GM21515 (cell line): ENCODE measurements around the gene GRIN1.

ENCODE experiments used
- ATAC-seq: cut with Tn5 transposase; IDR thresholded peaks from one replicate; pipeline ENCODE4 v1.9.1; 2021; ENCODE audit not compliant: unreplicated experiment

The GRIN1 gene

DNA sequence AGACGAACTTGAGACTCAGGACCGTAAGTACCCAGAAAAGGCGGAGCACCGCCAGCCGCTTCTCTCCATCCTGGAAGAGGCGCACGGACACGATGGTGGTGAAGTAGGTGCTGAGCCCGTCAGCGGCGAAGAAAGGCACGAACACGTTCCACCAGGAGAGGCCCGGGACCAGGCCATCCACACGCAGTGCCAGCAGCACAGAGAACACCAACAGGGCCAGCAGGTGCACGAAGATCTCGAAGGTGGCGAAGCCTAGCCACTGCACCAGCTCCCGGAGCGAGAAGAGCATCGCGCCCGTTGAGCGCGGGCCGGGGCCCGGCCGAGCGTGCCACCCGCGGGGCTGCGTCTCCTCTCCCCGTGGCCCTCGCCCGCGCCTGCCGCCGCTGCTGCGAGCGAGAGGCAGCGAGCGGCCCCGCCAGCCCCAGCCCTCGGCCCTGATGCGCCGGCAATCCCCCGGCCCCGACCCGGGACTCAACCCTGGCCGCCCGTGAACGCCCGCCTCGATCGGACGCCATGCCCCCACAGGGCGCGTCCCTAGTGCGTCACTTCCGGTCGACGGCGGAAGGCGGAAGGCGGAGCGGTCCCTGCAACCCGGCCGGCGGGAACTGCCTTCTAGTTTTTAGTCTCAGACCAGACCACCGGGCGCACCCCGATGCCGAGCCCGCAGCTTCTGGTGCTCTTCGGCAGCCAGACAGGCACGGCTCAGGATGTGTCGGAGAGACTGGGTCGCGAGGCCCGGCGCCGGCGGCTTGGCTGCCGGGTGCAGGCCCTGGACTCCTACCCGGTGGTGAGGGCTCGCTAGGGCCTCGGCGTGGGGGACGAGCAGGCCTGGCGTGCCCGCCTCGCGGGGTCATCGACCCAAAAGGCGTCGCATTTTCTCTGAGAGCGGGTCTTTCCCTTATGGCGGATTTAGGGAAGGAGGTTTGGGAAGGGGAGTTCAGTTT lies 66.4 kb downstream of the GRIN1 start, which contains the start of the genes NDOR1 and TMEM203:
NDOR1 (plus strand) TSS at position 575 of the 944 bp plus-strand sequence; CDS start at position 653, 78 bp downstream.
TMEM203 (minus strand) TSS at position 523 of the 944 bp plus-strand sequence; CDS start at position 289, 234 bp downstream.
- peak; percentile 35 for ATAC-seq

DNA sequence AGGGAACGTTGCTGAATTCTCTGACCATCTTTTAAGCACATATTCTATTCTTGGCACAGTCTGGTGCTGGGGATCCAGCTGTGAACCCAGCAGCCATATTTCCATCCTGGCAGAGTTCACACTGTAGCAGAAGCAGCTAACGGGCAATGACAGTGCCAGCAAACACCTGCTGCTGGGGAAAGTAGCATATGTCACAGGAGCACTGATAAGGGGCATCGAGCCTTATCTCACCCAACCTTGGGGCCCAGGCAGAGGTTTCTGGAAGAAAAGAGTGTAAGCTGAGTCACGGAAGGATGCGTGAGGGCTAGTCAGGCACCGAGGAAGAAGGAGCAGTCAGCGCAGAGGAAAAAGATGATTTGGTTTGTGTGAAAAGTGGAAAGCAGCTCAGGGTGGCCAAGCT lies 67.6 kb downstream of the GRIN1 start:
- no peak for ATAC-seq

DNA sequence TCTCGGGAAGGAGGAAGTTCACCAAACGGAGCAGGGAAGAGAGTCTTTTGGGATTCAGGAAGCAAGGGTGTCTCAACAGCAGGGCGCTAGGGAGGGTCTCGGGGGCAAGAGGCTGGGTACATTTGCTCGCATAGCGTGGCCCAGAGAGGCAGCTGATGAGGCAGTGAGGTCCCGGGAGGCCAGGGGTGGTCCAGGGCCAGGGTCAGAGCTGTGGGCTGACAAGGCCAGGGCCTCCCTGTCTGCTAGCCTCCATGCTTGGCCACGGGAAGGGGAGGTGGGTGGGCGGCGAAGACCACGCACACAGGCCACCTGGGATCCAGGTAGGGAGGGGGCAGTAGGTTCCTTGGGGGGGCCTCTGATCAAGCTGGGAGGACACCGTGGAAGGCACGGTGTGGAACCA lies 72.6 kb downstream of the GRIN1 start:
- no peak for ATAC-seq

DNA sequence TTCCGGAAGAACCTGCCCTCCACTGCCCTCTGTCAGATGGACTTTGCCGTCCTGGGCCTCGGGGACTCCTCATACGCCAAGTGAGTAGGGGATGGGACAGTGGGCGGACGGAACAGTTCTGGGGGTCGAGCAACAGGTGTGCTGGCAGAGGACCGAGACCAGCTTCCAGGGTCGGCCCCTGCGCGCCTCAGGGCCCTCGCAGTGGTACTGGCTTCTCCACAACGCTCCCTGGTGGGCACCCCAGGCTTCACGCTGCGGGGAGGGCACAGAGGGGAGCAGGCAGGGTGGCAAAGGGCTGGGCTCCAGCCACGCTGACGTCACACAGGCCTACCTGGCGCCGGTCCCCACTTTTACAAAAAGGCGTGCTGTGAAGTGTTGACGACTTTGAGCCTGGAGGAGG lies 73.6 kb downstream of the GRIN1 start:
- no peak for ATAC-seq

DNA sequence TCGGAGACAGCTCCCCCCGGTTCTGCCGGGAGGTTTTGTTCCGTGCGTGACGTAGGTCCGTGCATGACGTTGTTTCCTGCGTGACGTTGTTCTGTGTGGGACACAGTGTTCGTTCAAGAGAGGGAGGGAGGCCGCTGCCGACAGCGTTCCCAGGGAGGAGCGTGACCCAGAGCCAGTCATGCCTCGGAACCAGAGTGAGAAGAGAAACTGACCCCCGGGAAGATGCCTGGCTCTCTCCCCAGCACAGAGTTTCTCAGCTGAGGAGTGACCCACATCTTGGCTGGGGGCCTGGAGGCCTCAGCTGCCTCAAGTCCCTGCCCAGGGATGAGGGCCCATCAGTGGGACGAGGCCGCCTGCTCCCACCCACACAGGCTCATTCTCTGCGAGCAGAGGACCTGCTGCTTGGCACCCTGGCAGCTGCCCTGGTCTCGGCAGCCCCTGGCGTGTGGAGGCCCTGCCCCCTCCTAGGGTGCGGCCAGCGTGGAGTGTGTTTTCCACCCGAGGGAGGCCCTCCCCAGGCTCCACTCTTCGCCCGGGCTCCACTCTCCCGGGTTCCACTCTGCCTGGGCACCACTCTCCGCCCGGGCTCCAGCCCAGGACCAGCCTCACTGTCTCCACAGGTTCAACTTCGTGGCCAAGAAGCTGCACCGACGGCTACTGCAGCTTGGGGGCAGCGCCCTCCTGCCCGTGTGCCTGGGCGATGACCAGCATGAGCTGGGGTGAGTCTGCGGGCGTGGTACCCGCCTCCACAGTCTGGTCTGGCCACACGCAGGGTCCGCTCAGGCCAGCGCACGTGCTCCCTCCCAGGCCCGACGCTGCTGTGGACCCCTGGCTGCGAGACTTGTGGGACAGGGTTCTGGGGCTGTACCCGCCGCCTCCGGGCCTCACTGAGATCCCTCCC lies 74.5 kb downstream of the GRIN1 start:
- ATAC-seq: no peak

DNA sequence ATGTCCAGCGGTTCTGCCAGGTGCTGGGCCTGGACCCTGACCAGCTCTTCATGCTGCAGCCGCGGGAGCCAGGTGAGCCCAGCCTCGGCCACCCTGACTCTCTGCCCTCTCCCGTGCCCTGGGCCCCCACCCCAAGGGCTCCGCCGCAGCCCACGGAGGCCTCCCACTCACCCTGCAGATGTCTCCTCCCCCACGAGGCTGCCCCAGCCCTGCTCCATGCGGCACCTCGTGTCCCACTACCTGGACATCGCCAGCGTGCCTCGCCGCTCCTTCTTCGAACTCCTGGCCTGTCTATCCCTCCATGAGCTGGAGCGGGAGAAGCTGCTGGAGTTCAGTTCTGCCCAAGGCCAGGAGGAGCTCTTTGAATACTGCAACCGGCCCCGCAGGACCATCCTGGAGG lies 75.7 kb downstream of the GRIN1 start:
- ATAC-seq: no peak

DNA sequence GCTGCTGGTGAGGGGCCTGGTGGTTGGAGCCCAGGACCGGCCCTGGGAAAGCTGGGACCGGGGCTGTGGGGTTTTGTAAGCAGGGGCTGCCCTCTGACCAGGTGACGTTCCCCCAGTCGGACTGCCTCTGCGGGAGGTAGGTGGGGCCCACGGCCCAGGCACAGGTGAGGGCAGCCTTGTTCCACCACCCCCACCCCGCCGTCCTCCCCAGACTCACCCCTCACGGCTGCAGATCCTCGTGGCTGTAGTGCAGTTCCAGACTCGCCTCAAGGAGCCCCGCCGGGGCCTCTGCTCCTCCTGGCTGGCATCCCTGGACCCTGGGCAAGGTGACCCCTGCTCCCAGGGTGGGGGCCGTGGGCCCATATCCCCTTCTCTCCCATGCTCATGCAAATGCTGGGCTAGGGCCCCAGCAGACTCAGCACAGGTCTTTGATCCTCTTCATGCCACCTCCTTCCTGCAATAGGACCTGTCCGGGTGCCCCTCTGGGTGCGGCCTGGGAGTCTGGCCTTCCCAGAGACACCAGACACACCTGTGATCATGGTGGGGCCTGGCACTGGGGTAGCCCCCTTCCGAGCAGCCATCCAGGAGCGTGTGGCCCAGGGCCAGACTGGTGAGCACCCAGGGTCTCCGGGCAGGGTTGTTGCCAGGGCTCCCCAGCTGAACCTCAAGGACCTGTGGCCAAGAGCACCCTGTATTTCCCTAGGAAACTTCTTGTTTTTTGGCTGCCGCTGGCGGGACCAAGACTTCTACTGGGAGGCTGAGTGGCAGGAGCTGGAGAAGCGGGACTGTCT lies 76.4 kb downstream of the GRIN1 start:
- no peak for ATAC-seq

DNA sequence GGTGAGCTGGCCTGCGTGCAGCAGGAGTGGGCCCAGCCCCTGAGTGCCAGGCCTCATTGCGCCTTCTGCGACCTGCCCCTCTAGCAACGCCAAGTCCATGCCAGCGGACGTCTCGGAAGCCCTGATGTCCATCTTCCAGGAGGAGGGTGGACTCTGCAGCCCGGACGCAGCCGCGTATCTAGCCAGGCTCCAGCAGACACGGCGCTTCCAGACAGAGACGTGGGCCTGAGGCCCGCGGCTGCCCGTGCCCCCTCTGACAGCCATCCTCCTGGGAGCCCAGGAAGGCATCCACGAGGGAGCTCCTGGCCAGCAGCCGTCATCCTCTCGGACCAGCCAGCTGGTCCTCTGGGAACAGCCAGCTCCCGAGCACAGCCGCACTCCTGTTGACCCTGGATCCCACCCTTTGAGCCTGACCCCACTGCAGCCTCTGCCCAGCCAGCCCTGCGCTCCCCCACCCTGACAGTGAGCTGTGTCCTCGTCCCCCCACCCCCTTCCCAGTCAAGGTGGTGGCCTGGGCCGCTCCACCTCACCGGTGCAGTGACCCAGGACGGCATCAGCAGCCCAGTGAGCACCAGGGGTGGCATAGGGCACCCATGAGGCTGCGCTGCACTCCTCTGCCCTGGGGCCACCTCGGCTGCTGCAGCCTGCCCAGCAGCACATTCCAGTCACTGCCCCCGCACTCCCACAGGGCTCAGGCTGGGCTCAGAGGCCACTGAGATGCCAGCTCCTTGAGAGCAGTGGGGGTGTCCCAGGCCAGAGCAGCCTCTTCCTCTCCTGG lies 77.4 kb downstream of the GRIN1 start:
- ATAC-seq: no peak

DNA sequence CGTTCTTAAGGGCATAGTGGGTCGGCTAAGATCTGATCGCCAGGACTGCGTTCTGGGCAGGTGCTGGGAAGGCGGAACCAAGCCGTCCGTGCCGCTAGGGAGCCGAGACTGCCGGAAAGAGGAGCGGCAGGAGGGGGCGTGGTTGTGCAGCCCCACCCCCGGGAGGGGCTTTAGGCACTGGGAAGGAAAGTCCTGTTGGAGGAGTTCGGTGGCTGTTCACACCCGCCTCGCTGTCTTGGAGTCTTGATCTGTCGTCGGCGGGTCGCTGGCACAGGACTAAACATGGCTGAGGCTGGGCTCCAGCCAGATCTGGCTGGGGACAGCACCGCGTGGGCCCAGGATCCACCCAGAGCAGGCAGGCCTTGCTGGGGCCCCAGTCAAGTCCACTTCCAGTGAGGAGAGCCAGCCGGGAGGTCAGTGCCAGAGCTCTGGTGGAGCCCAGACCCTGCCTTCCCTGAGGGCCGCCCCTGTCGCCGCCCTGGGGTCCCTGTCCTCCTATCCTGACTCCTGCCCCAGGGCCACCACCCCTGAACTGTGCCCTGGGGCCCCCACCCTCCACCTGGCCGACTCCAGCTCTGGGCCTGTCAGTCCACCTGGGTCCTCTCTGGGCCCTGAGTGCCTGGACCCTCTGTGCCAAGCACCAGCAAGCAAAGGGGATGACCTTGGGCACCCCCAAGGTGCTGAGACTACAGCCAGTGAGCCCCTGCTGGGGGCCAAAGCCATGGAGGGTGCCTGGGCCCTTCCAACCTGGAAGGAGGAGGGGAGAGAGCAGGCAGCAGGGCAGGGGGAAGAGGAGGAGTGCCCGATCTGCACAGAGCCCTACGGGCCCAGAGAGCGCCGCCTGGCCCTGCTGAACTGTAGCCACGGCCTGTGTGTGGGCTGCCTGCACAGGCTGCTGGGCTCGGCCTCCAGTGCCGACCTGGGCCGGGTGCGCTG lies 78.6 kb downstream of the GRIN1 start:
- no peak for ATAC-seq

DNA sequence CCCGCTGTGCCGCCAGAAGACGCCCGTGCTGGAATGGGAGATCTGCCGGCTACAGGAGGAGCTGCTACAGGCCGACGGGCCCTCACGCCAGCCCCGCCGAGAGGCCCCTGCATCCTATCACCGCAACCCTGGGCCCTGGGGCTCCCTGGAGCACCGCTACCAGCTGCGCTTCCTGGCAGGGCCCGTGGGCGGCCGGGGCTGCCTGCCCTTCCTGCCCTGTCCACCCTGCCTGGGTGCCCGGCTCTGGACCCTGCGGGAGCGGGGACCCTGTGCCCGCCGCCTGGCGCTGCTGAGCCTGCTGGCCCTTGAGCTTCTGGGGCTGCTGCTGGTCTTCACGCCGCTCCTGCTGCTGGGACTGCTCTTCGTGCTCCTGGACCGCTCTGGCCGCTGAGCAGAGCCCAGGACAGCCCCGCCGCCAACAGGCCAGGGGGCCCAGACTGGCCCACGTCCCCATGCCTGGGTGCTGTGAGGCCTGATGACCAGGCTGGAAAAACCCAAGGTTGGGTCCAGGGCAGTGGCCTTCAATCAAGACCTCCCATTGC lies 79.3 kb downstream of the GRIN1 start:
- ATAC-seq: no peak
